ENCODE results near the gene HIBCH. TPM values are rescaled to one million over a fixed set of nuclear protein-coding genes. Genes with fewer than 3 reads are reported as not detected.
"Not testable (repeated sequence)": the region's sequence is repeated elsewhere in the genome, so short reads cannot be mapped to it uniquely, and the experiment has no call there.

The HIBCH gene
- total RNA-seq, 2 experiments from 2014 or later: 19.2 TPM

GRCh38 chr2:190318931-190319554 is 583 bp downstream of the HIBCH start:
- Mint-ChIP-seq H3K4me1 (ENCODE audit: low read depth) (peaks cover 41% of the 10 kb centered on the region), H3K27me3 (ENCODE audit: low read depth) (no peaks in the 10 kb centered on the region), H3K36me3 (ENCODE audit: low read depth) (peaks cover 4% of the 10 kb centered on the region), H3K4me3 (peak overlapping the region; percentile 91), H3K27ac (peak overlapping the region; percentile 88), H3K9me3 (no peaks in the 10 kb centered on the region)
- peak; percentile 22 for DNase-seq
- CTCF ChIA-PET: interaction anchor here (0.6 to 1.4 kb wide), 5 partner anchors 12 to 221 kb away, joined by 3 to 5 read pairs (median 3); no protein-coding TSS in a partner anchor
- intact Hi-C loops (cut with micrococcal nuclease): loop anchor here (1.0 kb wide), 6 partner anchors 25 to 535 kb away; partner anchors contain the start of genes ORMDL1 and PMS1

DNA sequence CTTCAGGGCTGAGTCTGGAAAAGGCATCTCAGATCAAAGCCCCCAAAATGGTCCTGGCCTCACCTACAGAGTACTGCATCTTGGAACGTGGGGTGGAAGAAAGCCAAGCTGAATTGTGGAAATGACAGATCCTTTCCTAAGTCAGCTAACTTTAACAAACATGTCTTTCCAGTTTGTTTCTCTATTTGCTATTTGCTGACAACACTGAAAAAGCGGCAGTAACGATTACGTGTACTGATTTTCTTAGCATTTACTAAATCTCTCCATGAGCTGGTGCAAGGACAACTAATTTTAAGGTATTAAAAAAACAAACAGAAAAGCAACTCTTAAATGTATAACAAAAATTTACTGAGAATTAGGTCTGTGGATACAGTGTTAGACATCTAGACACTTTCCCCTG is 1.1 kb downstream of the HIBCH start:
- peaks cover 41% of the 10 kb centered on the region for H3K4me1 Mint-ChIP-seq (ENCODE audit: low read depth)
- H3K9me3 Mint-ChIP-seq: no peaks in the 10 kb centered on the region
- intact Hi-C loops (cut with micrococcal nuclease): no loop called here
- no peaks in the 10 kb centered on the region for H3K27me3 Mint-ChIP-seq (ENCODE audit: low read depth)
- H3K36me3 Mint-ChIP-seq (ENCODE audit: low read depth): peaks cover 4% of the 10 kb centered on the region
- DNase-seq: no peak
- CTCF ChIA-PET: interaction anchor here (0.6 to 1.3 kb wide), 2 partner anchors 73 to 91 kb away, joined by 3 read pairs; no protein-coding TSS in a partner anchor
- H3K4me3 Mint-ChIP-seq: peak overlapping the region; percentile 91
- peak overlapping the region; percentile 88 for H3K27ac Mint-ChIP-seq

- Mint-ChIP-seq H3K9me3 (no peaks in the 10 kb centered on the region), H3K4me1 (ENCODE audit: low read depth) (peaks cover 31% of the 10 kb centered on the region), H3K36me3 (ENCODE audit: low read depth) (peaks cover 8% of the 10 kb centered on the region), H3K4me3 (no peak overlapping the region), H3K27me3 (ENCODE audit: low read depth) (no peaks in the 10 kb centered on the region), H3K27ac (no peak overlapping the region)
- DNase-seq: no peak
- intact Hi-C loops (cut with micrococcal nuclease): no loop called here
- CTCF ChIA-PET: no interaction called here
These were observed 4.4 kb downstream of the HIBCH start for GRCh38 chr2:190315273-190315672.

GRCh38 chr2:190313880-190314279 is 5.7 kb downstream of the HIBCH start:
- CTCF ChIA-PET: no interaction called here
- DNase-seq: no peak
- Mint-ChIP-seq H3K9me3 (no peaks in the 10 kb centered on the region), H3K36me3 (ENCODE audit: low read depth) (peaks cover 11% of the 10 kb centered on the region), H3K27ac (no peak overlapping the region), H3K4me3 (no peak overlapping the region), H3K4me1 (ENCODE audit: low read depth) (peaks cover 27% of the 10 kb centered on the region), H3K27me3 (ENCODE audit: low read depth) (no peaks in the 10 kb centered on the region)
- intact Hi-C loops (cut with micrococcal nuclease): loop anchor here (1.0 kb wide), 1 partner anchor 225 kb away; no protein-coding TSS in a partner anchor

- H3K27ac Mint-ChIP-seq; CTCF ChIA-PET; intact Hi-C loops (cut with micrococcal nuclease); H3K4me3 Mint-ChIP-seq; H3K27me3 Mint-ChIP-seq (ENCODE audit: low read depth); H3K9me3 Mint-ChIP-seq; DNase-seq: not testable (repeated sequence)
- Mint-ChIP-seq H3K4me1 (ENCODE audit: low read depth) (peaks cover 15% of the 10 kb centered on the region), H3K36me3 (ENCODE audit: low read depth) (peaks cover 18% of the 10 kb centered on the region)
These were observed 7.0 kb downstream of the HIBCH start for GRCh38 chr2:190312635-190313025.

DNA sequence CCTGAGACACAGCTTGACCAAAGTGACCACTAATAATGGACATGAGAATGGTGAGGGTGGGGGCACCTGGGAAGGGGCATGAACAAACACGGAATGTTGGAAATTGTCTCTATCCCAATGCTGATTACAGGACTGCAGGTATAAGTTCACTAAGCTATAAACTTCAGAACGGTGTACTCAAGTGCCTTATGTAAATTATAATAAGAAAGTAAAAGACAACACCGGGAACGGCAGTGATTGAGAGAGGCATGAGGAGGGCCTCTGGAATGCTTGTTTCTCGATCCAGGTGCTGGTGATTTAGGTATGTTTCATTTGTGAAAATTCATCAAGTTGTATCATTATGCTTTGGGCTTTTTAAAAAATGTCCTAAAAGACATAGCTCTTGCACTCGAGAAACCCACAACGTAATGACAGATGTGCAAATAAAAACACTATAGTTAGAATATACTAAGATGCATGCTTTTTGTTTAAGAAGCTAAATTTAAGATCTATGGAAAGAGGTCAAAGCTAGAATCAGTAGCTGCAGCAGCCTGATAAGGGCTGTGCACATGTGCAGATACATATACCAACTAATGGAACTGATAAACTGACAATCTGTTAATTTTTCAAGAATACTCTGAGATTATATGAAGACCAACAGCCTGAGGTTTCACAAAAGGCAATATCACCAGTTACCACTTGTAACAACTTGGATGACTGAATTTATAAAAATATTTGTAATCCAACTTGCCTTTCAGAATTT is 7.6 kb downstream of the HIBCH start:
- CTCF ChIA-PET: interaction anchor here (0.7 kb wide), 1 partner anchor 40 kb away, joined by 3 read pairs; no protein-coding TSS in a partner anchor
- Mint-ChIP-seq H3K4me1 (ENCODE audit: low read depth) (peaks cover 10% of the 10 kb centered on the region), H3K9me3 (no peaks in the 10 kb centered on the region), H3K27me3 (ENCODE audit: low read depth) (no peaks in the 10 kb centered on the region), H3K36me3 (ENCODE audit: low read depth) (peaks cover 18% of the 10 kb centered on the region), H3K27ac (no peak overlapping the region), H3K4me3 (no peak overlapping the region)
- DNase-seq: no peak
- intact Hi-C loops (cut with micrococcal nuclease): no loop called here

GRCh38 chr2:190308031-190308430 is 11.6 kb downstream of the HIBCH start:
- no peak overlapping the region for H3K27ac Mint-ChIP-seq
- intact Hi-C loops (cut with micrococcal nuclease): no loop called here
- H3K36me3 Mint-ChIP-seq (ENCODE audit: low read depth): peaks cover 20% of the 10 kb centered on the region
- no peaks in the 10 kb centered on the region for H3K27me3 Mint-ChIP-seq (ENCODE audit: low read depth)
- no peak for DNase-seq
- H3K9me3 Mint-ChIP-seq: no peaks in the 10 kb centered on the region
- H3K4me1 Mint-ChIP-seq (ENCODE audit: low read depth): peaks cover 5% of the 10 kb centered on the region
- CTCF ChIA-PET: no interaction called here
- H3K4me3 Mint-ChIP-seq: no peak overlapping the region

- peaks cover 11% of the 10 kb centered on the region for H3K9me3 Mint-ChIP-seq
- H3K4me1 Mint-ChIP-seq (ENCODE audit: low read depth): peaks cover 5% of the 10 kb centered on the region
- H3K27ac Mint-ChIP-seq: no peak overlapping the region
- intact Hi-C loops (cut with micrococcal nuclease): no loop called here
- peaks cover 34% of the 10 kb centered on the region for H3K36me3 Mint-ChIP-seq (ENCODE audit: low read depth)
- H3K4me3 Mint-ChIP-seq: no peak overlapping the region
- DNase-seq: no peak
- CTCF ChIA-PET: no interaction called here
- H3K27me3 Mint-ChIP-seq (ENCODE audit: low read depth): no peaks in the 10 kb centered on the region
These were observed 15.2 kb downstream of the HIBCH start for GRCh38 chr2:190304404-190304803.

DNA sequence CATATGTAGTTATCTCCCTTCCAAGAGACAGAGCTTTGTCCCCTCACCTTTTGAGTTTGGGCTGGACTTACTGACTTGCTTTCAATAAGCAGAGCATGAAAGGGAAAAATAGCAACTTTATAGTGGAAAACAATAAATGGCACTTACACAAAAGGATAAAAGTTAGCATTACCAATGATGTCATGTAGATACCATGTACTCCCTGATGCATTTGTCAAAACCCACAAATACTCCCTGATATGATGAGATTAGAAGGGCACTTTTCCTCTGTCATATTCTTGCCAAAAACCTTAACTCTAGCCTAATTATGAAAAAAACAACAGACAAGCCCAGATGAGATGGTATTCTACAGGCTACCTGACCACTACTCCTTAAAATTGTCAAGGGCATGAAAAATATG is 16.0 kb downstream of the HIBCH start:
- no peak overlapping the region for H3K27ac Mint-ChIP-seq
- H3K27me3 Mint-ChIP-seq (ENCODE audit: low read depth): no peaks in the 10 kb centered on the region
- CTCF ChIA-PET: no interaction called here
- no peak for DNase-seq
- peaks cover 11% of the 10 kb centered on the region for H3K9me3 Mint-ChIP-seq
- peaks cover 34% of the 10 kb centered on the region for H3K36me3 Mint-ChIP-seq (ENCODE audit: low read depth)
- H3K4me1 Mint-ChIP-seq (ENCODE audit: low read depth): peaks cover 5% of the 10 kb centered on the region
- intact Hi-C loops (cut with micrococcal nuclease): no loop called here
- H3K4me3 Mint-ChIP-seq: no peak overlapping the region

DNA sequence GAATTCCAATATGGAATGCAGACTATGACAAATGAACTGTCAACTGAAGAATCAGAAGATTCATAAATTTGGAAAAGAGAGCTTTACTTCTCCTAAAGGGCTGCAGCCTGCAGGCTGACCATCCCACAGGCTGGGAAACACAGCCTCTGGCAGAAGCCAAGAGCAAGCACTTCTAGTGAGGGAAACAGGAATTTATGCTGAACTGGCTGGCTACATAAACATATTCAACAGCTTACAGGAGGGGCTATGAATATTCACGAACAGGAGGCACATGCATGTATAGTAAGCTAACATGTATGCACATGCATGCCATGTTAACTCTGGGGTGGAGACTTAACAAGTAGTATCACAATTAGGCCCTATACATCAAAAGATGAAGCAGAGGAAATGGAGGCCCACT is 17.6 kb downstream of the HIBCH start:
- peaks cover 37% of the 10 kb centered on the region for H3K36me3 Mint-ChIP-seq (ENCODE audit: low read depth)
- peaks cover 11% of the 10 kb centered on the region for H3K9me3 Mint-ChIP-seq
- intact Hi-C loops (cut with micrococcal nuclease): no loop called here
- H3K27me3 Mint-ChIP-seq (ENCODE audit: low read depth): no peaks in the 10 kb centered on the region
- no peak overlapping the region for H3K27ac Mint-ChIP-seq
- CTCF ChIA-PET: no interaction called here
- H3K4me3 Mint-ChIP-seq: no peak overlapping the region
- H3K4me1 Mint-ChIP-seq (ENCODE audit: low read depth): peaks cover 5% of the 10 kb centered on the region
- no peak for DNase-seq

DNA sequence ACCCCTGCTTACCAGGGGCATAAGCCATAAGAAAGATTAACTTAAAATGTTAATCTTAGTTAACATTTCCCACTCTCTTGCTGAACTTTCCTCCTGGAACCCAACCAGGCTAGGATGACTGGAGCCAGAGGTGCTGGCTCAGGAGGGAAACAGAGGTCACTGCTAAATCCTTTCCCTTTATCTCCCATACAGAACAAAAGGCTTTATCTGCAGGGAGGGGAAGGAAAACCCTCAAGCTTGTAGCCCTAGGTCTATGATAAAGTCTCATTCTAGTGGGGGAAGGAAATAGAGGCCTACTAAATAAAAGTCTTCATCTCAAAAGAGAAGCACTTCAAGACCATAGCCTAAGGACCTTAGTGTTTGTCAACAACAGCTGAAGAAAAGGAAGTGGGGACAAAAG is 18.6 kb downstream of the HIBCH start:
- no peak for DNase-seq
- H3K27me3 Mint-ChIP-seq (ENCODE audit: low read depth): no peaks in the 10 kb centered on the region
- H3K4me1 Mint-ChIP-seq (ENCODE audit: low read depth): peaks cover 5% of the 10 kb centered on the region
- H3K36me3 Mint-ChIP-seq (ENCODE audit: low read depth): peaks cover 44% of the 10 kb centered on the region
- no peak overlapping the region for H3K4me3 Mint-ChIP-seq
- H3K27ac Mint-ChIP-seq: no peak overlapping the region
- CTCF ChIA-PET: no interaction called here
- peaks cover 11% of the 10 kb centered on the region for H3K9me3 Mint-ChIP-seq
- intact Hi-C loops (cut with micrococcal nuclease): no loop called here

GRCh38 chr2:190297880-190298279 is 21.7 kb downstream of the HIBCH start:
- Mint-ChIP-seq H3K36me3 (ENCODE audit: low read depth) (peaks cover 46% of the 10 kb centered on the region), H3K9me3 (peaks cover 11% of the 10 kb centered on the region)
- H3K27ac Mint-ChIP-seq; intact Hi-C loops (cut with micrococcal nuclease); DNase-seq; CTCF ChIA-PET; H3K4me3 Mint-ChIP-seq; H3K27me3 Mint-ChIP-seq (ENCODE audit: low read depth); H3K4me1 Mint-ChIP-seq (ENCODE audit: low read depth): not testable (repeated sequence)

GRCh38 chr2:190283783-190284182 is 35.8 kb downstream of the HIBCH start:
- no peaks in the 10 kb centered on the region for H3K4me1 Mint-ChIP-seq (ENCODE audit: low read depth)
- H3K36me3 Mint-ChIP-seq (ENCODE audit: low read depth): peaks cover 31% of the 10 kb centered on the region
- CTCF ChIA-PET: interaction anchor here (0.6 kb wide), 1 partner anchor 211 kb away, joined by 3 read pairs; no protein-coding TSS in a partner anchor
- H3K9me3 Mint-ChIP-seq: no peaks in the 10 kb centered on the region
- DNase-seq: no peak
- H3K27ac Mint-ChIP-seq: no peak overlapping the region
- no peak overlapping the region for H3K4me3 Mint-ChIP-seq
- no peaks in the 10 kb centered on the region for H3K27me3 Mint-ChIP-seq (ENCODE audit: low read depth)
- intact Hi-C loops (cut with micrococcal nuclease): no loop called here

Data from activated naive CD4-positive, alpha-beta T cell treated with anti-CD3 and anti-CD28 coated beads for 36 hours (primary cell).